H1 (cell line): Measurements from ENCODE around the gene HOMER1.

Experiments used
- EZH2 ChIP-seq: fragments of 200-600 bp; sonication (generic); IDR thresholded peaks from 2 replicates; pipeline ENCODE4 v1.7.1; 2012; ENCODE audit warnings: low read depth, mild to moderate bottlenecking, moderate library complexity, low read length, inconsistent platforms; ENCODE audit not compliant: severe bottlenecking
- FOSL1 ChIP-seq: IDR thresholded peaks from 2 replicates; pipeline ENCODE4 v1.6.1; 2011; ENCODE audit warnings: mild to moderate bottlenecking, low read depth, low read length, moderate library complexity; ENCODE audit not compliant: insufficient read depth
- POLR2A ChIP-seq, 2 experiments: IDR thresholded peaks; 1 replicate in 1 of 2; 2 replicates in 1 of 2; pipeline ENCODE4 v1.6.1; 2011; ENCODE audit warnings: low read depth in 2 of 2, low read length in 2 of 2, mild to moderate bottlenecking in 2 of 2; ENCODE audit errors: control extremely low read depth in 1 of 2
- POLR2AphosphoS5 ChIP-seq: IDR thresholded peaks from 2 replicates; pipeline ENCODE4 v1.6.1; 2011; ENCODE audit warnings: low read depth, low read length
- RAD21 ChIP-seq, 2 experiments: IDR thresholded peaks in 1 of 2; conservative IDR thresholded peaks in 1 of 2; 2 replicates each; pipeline ENCODE4 v1.6.1; 2011; ENCODE audit warnings: low read depth in 2 of 2, low read length in 2 of 2, improper control_type of control experiment in 1 of 2, inconsistent platforms in 1 of 2, mild to moderate bottlenecking in 1 of 2, moderate library complexity in 1 of 2
- RBBP5 ChIP-seq: IDR thresholded peaks from 2 replicates; pipeline ENCODE4 v1.7.1; 2012; ENCODE audit warnings: low read depth, mild to moderate bottlenecking, inconsistent platforms, low read length, moderate library complexity, borderline replicate concordance
- TAF1 ChIP-seq: IDR thresholded peaks from 2 replicates; pipeline ENCODE4 v1.6.1; 2011; ENCODE audit warnings: mild to moderate bottlenecking, low read depth, low read length
- YY1 ChIP-seq: IDR thresholded peaks from 2 replicates; pipeline ENCODE4 v1.6.1; 2011; ENCODE audit warnings: low read depth, mild to moderate bottlenecking, low read length
- TF ChIP-seq, protein P1 (sequence below), 3 experiments: IDR thresholded peaks; 1 replicate in 2 of 3; 2 replicates in 1 of 3; pipeline versions ENCODE4 v1.5.1 to v1.6.1; 2011; ENCODE audit warnings: low read length in 3 of 3, mild to moderate bottlenecking in 3 of 3, inconsistent platforms in 2 of 3, low read depth in 1 of 3, moderate library complexity in 1 of 3; ENCODE audit not compliant: insufficient read depth in 1 of 3; ENCODE audit errors: control extremely low read depth in 1 of 3

DNA sequence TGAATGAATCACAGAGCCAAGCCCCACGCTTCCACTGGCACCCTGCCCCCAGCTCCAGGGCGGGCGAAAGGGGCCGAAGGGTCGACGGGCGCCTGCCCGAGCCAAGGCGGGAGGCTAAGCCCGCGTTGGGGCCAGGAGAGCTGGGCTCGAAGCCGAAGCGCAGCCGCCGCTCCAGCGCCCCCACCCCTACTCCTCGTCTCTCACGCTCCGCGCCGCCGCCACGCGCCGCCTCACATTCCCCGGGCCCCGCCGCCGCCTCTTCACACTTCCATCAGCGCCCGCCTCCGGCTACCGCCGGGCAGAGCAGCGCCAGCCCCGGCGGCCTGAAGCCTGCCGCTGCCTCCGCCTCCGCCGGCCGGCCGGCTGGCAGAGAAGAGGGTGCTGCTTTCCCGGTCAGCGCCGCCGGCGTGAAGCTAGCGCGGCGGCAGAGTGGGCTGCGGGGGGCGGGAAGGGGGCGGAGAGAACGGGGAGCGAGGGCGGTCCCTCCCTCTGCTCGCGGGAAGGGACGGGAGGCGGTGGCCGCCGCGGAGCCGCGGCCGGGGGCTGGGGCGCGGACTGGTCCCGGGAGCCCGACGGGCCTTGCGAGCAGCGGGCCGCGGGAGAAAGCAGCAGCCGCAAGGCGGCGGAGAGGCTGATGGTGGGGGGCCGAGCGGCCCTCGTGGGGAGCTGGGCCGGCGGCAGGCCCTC is at the start of gene HOMER1:
- TF ChIP-seq YY1 (no peak), POLR2AphosphoS5 (0 out of 2 replicates have a peak, but pooled peaks have one; percentile 6), TAF1 (no peak), EZH2 (no peak), POLR2A (IDR thresholded peaks at IDR 0.05; ENCODE audit: control extremely low read depth in 1 of 2, low read depth in 2 of 2, low read length in 2 of 2) (no peak; a peak in 1 of 3 replicates), FOSL1 (no peak), RBBP5 (no peak), RAD21 (IDR thresholded peaks at IDR 0.05 in 1 of 2, conservative IDR thresholded peaks at IDR 0.05 in 1 of 2; ENCODE audit: low read depth in 2 of 2, low read length in 2 of 2) (0 out of 4 replicates have a peak, but pooled peaks of 1 of the 2 experiments have one; percentile 0)
- TF ChIP-seq, protein P1, sequence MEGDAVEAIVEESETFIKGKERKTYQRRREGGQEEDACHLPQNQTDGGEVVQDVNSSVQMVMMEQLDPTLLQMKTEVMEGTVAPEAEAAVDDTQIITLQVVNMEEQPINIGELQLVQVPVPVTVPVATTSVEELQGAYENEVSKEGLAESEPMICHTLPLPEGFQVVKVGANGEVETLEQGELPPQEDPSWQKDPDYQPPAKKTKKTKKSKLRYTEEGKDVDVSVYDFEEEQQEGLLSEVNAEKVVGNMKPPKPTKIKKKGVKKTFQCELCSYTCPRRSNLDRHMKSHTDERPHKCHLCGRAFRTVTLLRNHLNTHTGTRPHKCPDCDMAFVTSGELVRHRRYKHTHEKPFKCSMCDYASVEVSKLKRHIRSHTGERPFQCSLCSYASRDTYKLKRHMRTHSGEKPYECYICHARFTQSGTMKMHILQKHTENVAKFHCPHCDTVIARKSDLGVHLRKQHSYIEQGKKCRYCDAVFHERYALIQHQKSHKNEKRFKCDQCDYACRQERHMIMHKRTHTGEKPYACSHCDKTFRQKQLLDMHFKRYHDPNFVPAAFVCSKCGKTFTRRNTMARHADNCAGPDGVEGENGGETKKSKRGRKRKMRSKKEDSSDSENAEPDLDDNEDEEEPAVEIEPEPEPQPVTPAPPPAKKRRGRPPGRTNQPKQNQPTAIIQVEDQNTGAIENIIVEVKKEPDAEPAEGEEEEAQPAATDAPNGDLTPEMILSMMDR (IDR thresholded peaks at IDR 0.05; ENCODE audit: control extremely low read depth in 1 of 3, insufficient read depth in 1 of 3, low read depth in 1 of 3, low read length in 3 of 3): no peak
